Cardiac fibroblast (primary cell): ENCODE data around the gene ATIC.
"Not testable (repeated sequence)": the region's sequence is repeated elsewhere in the genome, so short reads cannot be mapped to it uniquely, and the experiment has no call there.

Experiments used
- DNase-seq, 2 donors: peaks; one replicate each; pipeline versions ENCODE4 v3.0.0 to v3.0.0-alpha.2; 2010; ENCODE audit warnings: low read depth in 2 of 2
- H3K4me3 ChIP-seq, 2 donors: replicated peaks in 1 of 2; 1 replicate in 1 of 2; 2 replicates in 1 of 2; pipeline ENCODE4 v1.5.1; 2011; ENCODE audit warnings: low read depth in 2 of 2, low read length in 2 of 2, mild to moderate bottlenecking in 2 of 2, moderate library complexity in 1 of 2
- CTCF ChIP-seq: IDR thresholded peaks from one replicate; pipeline ENCODE4 v1.5.1; 2011; ENCODE audit warnings: low read depth, mild to moderate bottlenecking, low read length, inconsistent platforms

Gene ATIC

GRCh38 chr2:215286309-215286708 lies 25.6 kb upstream of the ATIC start:
- H3K4me3 ChIP-seq: no peak overlapping the region
- DNase-seq: no peak
- no peak for TF ChIP-seq CTCF

GRCh38 chr2:215288112-215288815 lies 23.6 kb upstream of the ATIC start:
- no peak overlapping the region for H3K4me3 ChIP-seq
- DNase-seq: no peak
- no peak for TF ChIP-seq CTCF

- no peak overlapping the region for H3K4me3 ChIP-seq
- DNase-seq: peak; percentile 56 to 66
- TF ChIP-seq CTCF: no peak
Measured at GRCh38 chr2:215290980-215291599, 20.8 kb upstream of the ATIC start.

- DNase-seq: no peak
- H3K4me3 ChIP-seq: no peak overlapping the region
- TF ChIP-seq CTCF: no peak
Measured at GRCh38 chr2:215293879-215294278, 18.0 kb upstream of the ATIC start.

- DNase-seq: peak in 1 of 2 donors; percentile 14
- no peak overlapping the region for H3K4me3 ChIP-seq
- no peak for TF ChIP-seq CTCF
Measured at GRCh38 chr2:215299337-215299859, 12.5 kb upstream of the ATIC start.

GRCh38 chr2:215301994-215302393 lies 9.9 kb upstream of the ATIC start:
- no peak for TF ChIP-seq CTCF
- DNase-seq: no peak
- H3K4me3 ChIP-seq: no peak overlapping the region

- peak overlapping the region; percentile 60 to 78 for H3K4me3 ChIP-seq
- not testable (repeated sequence) for DNase-seq
Measured at GRCh38 chr2:215311259-215311624, 617 bp upstream of the ATIC start.
